CD14-positive monocyte (primary cell): ENCODE results near the gene TMEM151A. TPM values are rescaled to one million over a fixed set of nuclear protein-coding genes. Genes with fewer than 3 reads are reported as not detected.

Experiments used
- DNase-seq, 3 donors: peaks; one replicate each; pipeline ENCODE4 v3.0.0-alpha.2; 2011 to 2022
- H2AFZ ChIP-seq: 2 replicates; pipeline ENCODE4 v1.6.0; 2012; ENCODE audit warnings: mild to moderate bottlenecking, low read depth, low read length, inconsistent platforms; ENCODE audit not compliant: insufficient read depth, poor library complexity, severe bottlenecking
- H3K27ac ChIP-seq, 2 donors: 1 replicate in 1 of 2; 2 replicates in 1 of 2; pipeline ENCODE4 v1.5.1; 2012 to 2013; ENCODE audit warnings: low read length in 2 of 2, control low read depth in 1 of 2, inconsistent platforms in 1 of 2, low read depth in 1 of 2, mild to moderate bottlenecking in 1 of 2
- H3K27me3 ChIP-seq, 2 donors: one replicate each; pipeline versions ENCODE4 v1.6.0 to v1.6.1; 2011 to 2013; ENCODE audit warnings: low read length in 2 of 2; ENCODE audit not compliant: control insufficient read depth in 2 of 2, insufficient read depth in 2 of 2
- H3K36me3 ChIP-seq, 2 donors: replicated peaks in 1 of 2; 1 replicate in 1 of 2; 2 replicates in 1 of 2; pipeline versions ENCODE4 v1.5.1 to v1.6.1; 2012 to 2013; ENCODE audit warnings: low read length in 2 of 2, control low read depth in 1 of 2, inconsistent platforms in 1 of 2, mild to moderate bottlenecking in 1 of 2; ENCODE audit not compliant: insufficient read depth in 2 of 2, control insufficient read depth in 1 of 2
- H3K4me1 ChIP-seq, 2 donors: 1 replicate in 1 of 2; 2 replicates in 1 of 2; pipeline versions ENCODE4 v1.5.1 to v1.6.1; 2012 to 2013; ENCODE audit warnings: low read length in 2 of 2, control low read depth in 1 of 2, inconsistent platforms in 1 of 2, mild to moderate bottlenecking in 1 of 2, moderate library complexity in 1 of 2; ENCODE audit not compliant: insufficient read depth in 2 of 2, control insufficient read depth in 1 of 2
- H3K4me2 ChIP-seq: replicated peaks from 2 replicates; pipeline ENCODE3; 2012; ENCODE audit warnings: low read length, moderate library complexity, mild to moderate bottlenecking; ENCODE audit not compliant: poor library complexity, severe bottlenecking; ENCODE audit errors: extremely low read depth
- H3K4me3 ChIP-seq, 3 experiments: fragments of 200-600 bp in 1 of 3; sonication (generic) in 1 of 3; replicated peaks in 1 of 3; 1 replicate in 2 of 3; 2 replicates in 1 of 3; pipeline ENCODE4 v1.5.1; 2011 to 2013; ENCODE audit warnings: low read length in 3 of 3, mild to moderate bottlenecking in 3 of 3, control low read depth in 2 of 3, low read depth in 2 of 3, inconsistent platforms in 1 of 3, moderate library complexity in 1 of 3
- H3K79me2 ChIP-seq: 2 replicates; pipeline ENCODE4 v1.6.0; 2012; ENCODE audit warnings: mild to moderate bottlenecking, control low read depth, inconsistent platforms, low read length, moderate library complexity; ENCODE audit not compliant: insufficient read depth
- H3K9ac ChIP-seq: 2 replicates; pipeline ENCODE4 v1.6.0; 2017; ENCODE audit warnings: low read length, mild to moderate bottlenecking; ENCODE audit not compliant: insufficient read depth, poor library complexity, severe bottlenecking
- H3K9me3 ChIP-seq, 2 donors: replicated peaks in 1 of 2; 1 replicate in 1 of 2; 2 replicates in 1 of 2; pipeline versions ENCODE4 v1.5.1 to v1.6.1; 2012 to 2013; ENCODE audit warnings: low read length in 2 of 2, control low read depth in 1 of 2; ENCODE audit not compliant: control insufficient read depth in 1 of 2, insufficient read depth in 1 of 2
- H4K20me1 ChIP-seq: 2 replicates; pipeline ENCODE4 v1.6.0; 2012; ENCODE audit warnings: mild to moderate bottlenecking, low read length, control low read depth, moderate library complexity; ENCODE audit not compliant: insufficient read depth
- H3K27ac Mint-ChIP-seq, 7 donors: one replicate each; pipeline ENCODE4 v1.8.0; 2020; ENCODE audit warnings: mild to moderate bottlenecking in 7 of 7, mixed read lengths in 7 of 7, moderate library complexity in 6 of 7, inconsistent platforms in 2 of 7
- H3K27me3 Mint-ChIP-seq, 3 donors: one replicate each; pipeline ENCODE4 v1.8.0; 2021 to 2022; ENCODE audit warnings: low read depth in 3 of 3, mild to moderate bottlenecking in 3 of 3, mixed read lengths in 3 of 3, moderate library complexity in 3 of 3, inconsistent platforms in 1 of 3
- H3K36me3 Mint-ChIP-seq, 2 donors: one replicate each; pipeline ENCODE4 v1.8.0; 2020; ENCODE audit warnings: mixed read lengths in 2 of 2, inconsistent platforms in 1 of 2, mild to moderate bottlenecking in 1 of 2
- H3K4me1 Mint-ChIP-seq: one replicate; pipeline ENCODE4 v1.8.0; 2020; ENCODE audit warnings: mild to moderate bottlenecking, mixed read lengths
- H3K4me3 Mint-ChIP-seq, 2 donors: one replicate each; pipeline ENCODE4 v1.8.0; 2020; ENCODE audit warnings: mild to moderate bottlenecking in 2 of 2, mixed read lengths in 2 of 2, moderate library complexity in 1 of 2
- H3K9me3 Mint-ChIP-seq, 7 donors: one replicate each; pipeline ENCODE4 v1.8.0; 2020 to 2022; ENCODE audit warnings: mixed read lengths in 7 of 7, mild to moderate bottlenecking in 6 of 7, moderate library complexity in 6 of 7, inconsistent platforms in 2 of 7
- CTCF ChIP-seq: fragments of 200-600 bp; IDR thresholded peaks from one replicate; pipeline ENCODE4 v1.8.0; 2022; ENCODE audit warnings: antibody characterized with exemption, mild to moderate bottlenecking
- WGBS: methylation state at CpG from one replicate; pipeline ENCODE4 v1.1.5; 2013; ENCODE audit warnings: missing lambda C conversion rate; ENCODE audit not compliant: insufficient coverage; 5-methylcytosine and 5-hydroxymethylcytosine counted together
- intact Hi-C, 2 donors: fragments of 100-400 bp; cut with micrococcal nuclease; formaldehyde crosslinking; loops; one replicate each; pipeline versions ENCODE4 v1.15.0 to v1.15.1; 2023
- polyA plus RNA-seq, 3 donors: library from polyadenylated mRNA; depleted of rRNA in 1 of 3; unstranded in 2 of 3; stranded (reverse) in 1 of 3; fragments of 300-500 nt in 2 of 3; fragments of >200 nt in 1 of 3; fragmentation: Illumina TruSeq in 2 of 3; gene quantifications; 1 replicate in 2 of 3; 2 replicates in 1 of 3; pipeline ENCODE4 v1.2.3, GENCODE V29; 2012 to 2021

TMEM151A gene
- polyA plus RNA-seq, 3 donors: not detected

- peak within 1 kb of the TSS; percentile 24 for H3K9ac ChIP-seq
- no peaks in the 10 kb centered on the region for H3K27me3 ChIP-seq
- peak within 1 kb of the TSS; percentile 58 for H3K4me2 ChIP-seq
- peak within 1 kb of the TSS; percentile 88 to 96 (median 94) for H3K27ac Mint-ChIP-seq
- H3K4me3 ChIP-seq: peak within 1 kb of the TSS in 1 of 3 experiments; percentile 44
- H3K4me1 Mint-ChIP-seq: peaks cover 45% of the 10 kb centered on the region
- H3K9me3 Mint-ChIP-seq: peaks cover 0 to 9% (median 3%) of the 10 kb centered on the region in 7 donors
- intact Hi-C loops: loop anchor here in 1 of 2 donors (10.0 kb wide), 1 partner anchor 68 kb away; no protein-coding TSS in a partner anchor
- no peaks in the 10 kb centered on the region for H3K79me2 ChIP-seq
- peak within 1 kb of the TSS; percentile 79 to 83 for H3K27ac ChIP-seq
- no peaks in the 10 kb centered on the region for H3K36me3 ChIP-seq
- 15% methylated on average over 23 of the region's 29 CpGs for WGBS
- peaks cover 50 to 60% of the 10 kb centered on the region in 2 donors for H3K4me1 ChIP-seq
- TF ChIP-seq CTCF: no peak
- no peaks in the 10 kb centered on the region for H3K9me3 ChIP-seq
- H3K27me3 Mint-ChIP-seq: peaks cover 0 to 16% (median 13%) of the 10 kb centered on the region in 3 donors
- no peak for DNase-seq
- H3K36me3 Mint-ChIP-seq: peaks cover 0 to 2% of the 10 kb centered on the region in 2 donors
- peak within 1 kb of the TSS; percentile 53 for H2AFZ ChIP-seq
- H3K4me3 Mint-ChIP-seq: peak within 1 kb of the TSS; percentile 39 to 69
- no peaks in the 10 kb centered on the region for H4K20me1 ChIP-seq
Measured at GRCh38 chr11:66316849-66317251, 25.2 kb downstream of the TMEM151A start, which contains the start of gene CD248. Gene CD248, minus strand, starts transcription at chr11:66317044. Its CDS starts 17 bp downstream, at chr11:66317027.

DNA sequence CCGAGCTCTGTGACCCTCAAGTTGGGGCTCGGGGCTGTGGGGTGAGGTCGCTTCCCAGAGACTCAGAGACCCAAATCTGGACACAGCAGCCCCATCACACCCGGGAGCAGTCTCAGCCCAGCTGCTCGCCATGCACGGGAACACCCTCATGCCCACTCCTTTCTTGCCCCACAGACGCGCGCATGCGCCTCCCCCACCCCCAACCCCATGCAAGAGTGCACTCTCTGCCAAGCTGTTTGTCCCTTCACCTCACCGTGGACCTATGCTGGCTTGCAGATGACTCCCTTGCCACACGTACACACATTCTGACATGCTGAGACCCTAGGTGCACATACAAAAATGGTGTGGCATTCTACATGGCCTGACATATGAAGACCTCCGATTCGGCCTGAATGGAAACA, 25.6 kb downstream of the TMEM151A start:
- 7% methylated on average over 14 of the region's 14 CpGs for WGBS
- Histone ChIP-seq H3K4me1 (peaks cover 47 to 55% of the 10 kb centered on the region in 2 donors), H3K9me3 (no peaks in the 10 kb centered on the region), H4K20me1 (no peaks in the 10 kb centered on the region), H2AFZ (peak overlapping the region; percentile 53), H3K4me3 (peak overlapping the region in 1 of 3 experiments; percentile 44), H3K4me2 (peak overlapping the region; percentile 58), H3K27ac (peak overlapping the region; percentile 79 to 83), H3K27me3 (no peaks in the 10 kb centered on the region), H3K9ac (no peak overlapping the region), H3K79me2 (no peaks in the 10 kb centered on the region), H3K36me3 (no peaks in the 10 kb centered on the region)
- H3K9me3 Mint-ChIP-seq: peaks cover 0 to 9% (median 3%) of the 10 kb centered on the region in 7 donors
- H3K4me3 Mint-ChIP-seq: peak overlapping the region; percentile 2 to 69
- intact Hi-C loops: loop anchor here in 1 of 2 donors (10.0 kb wide), 1 partner anchor 67 kb away; no protein-coding TSS in a partner anchor
- peaks cover 44% of the 10 kb centered on the region for H3K4me1 Mint-ChIP-seq
- H3K36me3 Mint-ChIP-seq: peaks cover 0 to 2% of the 10 kb centered on the region in 2 donors
- DNase-seq: peak in 1 of 3 donors; percentile 34
- TF ChIP-seq CTCF: no peak
- H3K27me3 Mint-ChIP-seq: peaks cover 0 to 16% (median 13%) of the 10 kb centered on the region in 3 donors
- H3K27ac Mint-ChIP-seq: peak overlapping the region; percentile 82 to 95 (median 94)
